HepG2 (cell line): ENCODE data around the gene SMIM36.

Experiments
- AGO2 ChIP-seq: fragments of 200-400 bp; formaldehyde crosslinking; optimal IDR thresholded peaks from 2 replicates; pipeline ENCODE3; 2017; ENCODE audit warnings: mild to moderate bottlenecking, low read depth, low read length, moderate library complexity
- GATA4 ChIP-seq: sonication (generic); IDR thresholded peaks from 2 replicates; pipeline ENCODE4 v1.6.1; 2016; ENCODE audit warnings: antibody characterized with exemption, low read depth, borderline replicate concordance
- HCFC1 ChIP-seq: fragments of 150-350 bp; IDR thresholded peaks from 2 replicates; pipeline ENCODE4 v1.6.1; 2014; ENCODE audit warnings: low read depth, low read length
- MAZ ChIP-seq, 2 experiments: sonication (generic) in 1 of 2; formaldehyde crosslinking in 1 of 2; IDR thresholded peaks; 2 replicates each; pipeline versions ENCODE4 v1.5.0 to v1.6.1; 2012 to 2020; ENCODE audit warnings: low read depth in 2 of 2, mild to moderate bottlenecking in 2 of 2, borderline replicate concordance in 1 of 2, improper control_type of control experiment in 1 of 2, low read length in 1 of 2, missing genetic modification reagents in 1 of 2, moderate library complexity in 1 of 2
- POLR2A ChIP-seq, 2 experiments: IDR thresholded peaks; 2 replicates each; pipeline ENCODE4 v1.6.1; 2011; ENCODE audit warnings: low read depth in 2 of 2, low read length in 2 of 2, mild to moderate bottlenecking in 1 of 2, moderate library complexity in 1 of 2; ENCODE audit not compliant: insufficient read depth in 1 of 2
- POLR2AphosphoS5 ChIP-seq: IDR thresholded peaks from 2 replicates; pipeline ENCODE4 v1.6.1; 2012; ENCODE audit warnings: low read depth, low read length
- ZNF776 ChIP-seq: sonication (generic); formaldehyde crosslinking; IDR thresholded peaks from 2 replicates; pipeline ENCODE4 v1.4.0; 2020; ENCODE audit warnings: mild to moderate bottlenecking, missing genetic modification reagents
- TF ChIP-seq, protein P1 (sequence below): sonication (generic); formaldehyde crosslinking; IDR thresholded peaks from 2 replicates; pipeline ENCODE4 v1.5.0; 2020; ENCODE audit warnings: missing genetic modification reagents
- TF ChIP-seq, protein P2 (sequence below), 2 experiments: IDR thresholded peaks; 2 replicates each; pipeline ENCODE4 v1.6.1; 2011 to 2012; ENCODE audit warnings: low read length in 2 of 2, borderline replicate concordance in 1 of 2, low read depth in 1 of 2, mild to moderate bottlenecking in 1 of 2, moderate library complexity in 1 of 2

- TF ChIP-seq ZNF776 (CRISPR knock-in tag): no peak
- TF ChIP-seq GATA4: no peak
- TF ChIP-seq MAZ (IDR thresholded peaks at IDR 0.05; ENCODE audit: borderline replicate concordance, low read depth, low read length): no peak
- TF ChIP-seq MAZ (CRISPR knock-in tag; IDR thresholded peaks at IDR 0.05; ENCODE audit: low read depth): no peak
- TF ChIP-seq, protein P1, sequence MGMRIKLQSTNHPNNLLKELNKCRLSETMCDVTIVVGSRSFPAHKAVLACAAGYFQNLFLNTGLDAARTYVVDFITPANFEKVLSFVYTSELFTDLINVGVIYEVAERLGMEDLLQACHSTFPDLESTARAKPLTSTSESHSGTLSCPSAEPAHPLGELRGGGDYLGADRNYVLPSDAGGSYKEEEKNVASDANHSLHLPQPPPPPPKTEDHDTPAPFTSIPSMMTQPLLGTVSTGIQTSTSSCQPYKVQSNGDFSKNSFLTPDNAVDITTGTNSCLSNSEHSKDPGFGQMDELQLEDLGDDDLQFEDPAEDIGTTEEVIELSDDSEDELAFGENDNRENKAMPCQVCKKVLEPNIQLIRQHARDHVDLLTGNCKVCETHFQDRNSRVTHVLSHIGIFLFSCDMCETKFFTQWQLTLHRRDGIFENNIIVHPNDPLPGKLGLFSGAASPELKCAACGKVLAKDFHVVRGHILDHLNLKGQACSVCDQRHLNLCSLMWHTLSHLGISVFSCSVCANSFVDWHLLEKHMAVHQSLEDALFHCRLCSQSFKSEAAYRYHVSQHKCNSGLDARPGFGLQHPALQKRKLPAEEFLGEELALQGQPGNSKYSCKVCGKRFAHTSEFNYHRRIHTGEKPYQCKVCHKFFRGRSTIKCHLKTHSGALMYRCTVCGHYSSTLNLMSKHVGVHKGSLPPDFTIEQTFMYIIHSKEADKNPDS (CRISPR knock-in tag): no peak
- TF ChIP-seq, protein P2, sequence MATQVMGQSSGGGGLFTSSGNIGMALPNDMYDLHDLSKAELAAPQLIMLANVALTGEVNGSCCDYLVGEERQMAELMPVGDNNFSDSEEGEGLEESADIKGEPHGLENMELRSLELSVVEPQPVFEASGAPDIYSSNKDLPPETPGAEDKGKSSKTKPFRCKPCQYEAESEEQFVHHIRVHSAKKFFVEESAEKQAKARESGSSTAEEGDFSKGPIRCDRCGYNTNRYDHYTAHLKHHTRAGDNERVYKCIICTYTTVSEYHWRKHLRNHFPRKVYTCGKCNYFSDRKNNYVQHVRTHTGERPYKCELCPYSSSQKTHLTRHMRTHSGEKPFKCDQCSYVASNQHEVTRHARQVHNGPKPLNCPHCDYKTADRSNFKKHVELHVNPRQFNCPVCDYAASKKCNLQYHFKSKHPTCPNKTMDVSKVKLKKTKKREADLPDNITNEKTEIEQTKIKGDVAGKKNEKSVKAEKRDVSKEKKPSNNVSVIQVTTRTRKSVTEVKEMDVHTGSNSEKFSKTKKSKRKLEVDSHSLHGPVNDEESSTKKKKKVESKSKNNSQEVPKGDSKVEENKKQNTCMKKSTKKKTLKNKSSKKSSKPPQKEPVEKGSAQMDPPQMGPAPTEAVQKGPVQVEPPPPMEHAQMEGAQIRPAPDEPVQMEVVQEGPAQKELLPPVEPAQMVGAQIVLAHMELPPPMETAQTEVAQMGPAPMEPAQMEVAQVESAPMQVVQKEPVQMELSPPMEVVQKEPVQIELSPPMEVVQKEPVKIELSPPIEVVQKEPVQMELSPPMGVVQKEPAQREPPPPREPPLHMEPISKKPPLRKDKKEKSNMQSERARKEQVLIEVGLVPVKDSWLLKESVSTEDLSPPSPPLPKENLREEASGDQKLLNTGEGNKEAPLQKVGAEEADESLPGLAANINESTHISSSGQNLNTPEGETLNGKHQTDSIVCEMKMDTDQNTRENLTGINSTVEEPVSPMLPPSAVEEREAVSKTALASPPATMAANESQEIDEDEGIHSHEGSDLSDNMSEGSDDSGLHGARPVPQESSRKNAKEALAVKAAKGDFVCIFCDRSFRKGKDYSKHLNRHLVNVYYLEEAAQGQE (IDR thresholded peaks at IDR 0.05; ENCODE audit: borderline replicate concordance in 1 of 2, low read depth in 1 of 2, low read length in 2 of 2): no peak
- TF ChIP-seq HCFC1: no peak
- TF ChIP-seq POLR2AphosphoS5: no peak
- no peak for TF ChIP-seq AGO2
- no peak for TF ChIP-seq POLR2A (IDR thresholded peaks at IDR 0.05; ENCODE audit: insufficient read depth in 1 of 2, low read depth in 2 of 2, low read length in 2 of 2)
Measured at GRCh38 chr17:55510986-55511721, at the start of gene SMIM36.
